ENCODE measurements around the gene TSNAX. TPM values are rescaled to one million over a fixed set of nuclear protein-coding genes. Genes with fewer than 3 reads are reported as not detected.

Gene TSNAX
- total RNA-seq, 1 experiment from 2014 or later, result 38.0 TPM

DNA sequence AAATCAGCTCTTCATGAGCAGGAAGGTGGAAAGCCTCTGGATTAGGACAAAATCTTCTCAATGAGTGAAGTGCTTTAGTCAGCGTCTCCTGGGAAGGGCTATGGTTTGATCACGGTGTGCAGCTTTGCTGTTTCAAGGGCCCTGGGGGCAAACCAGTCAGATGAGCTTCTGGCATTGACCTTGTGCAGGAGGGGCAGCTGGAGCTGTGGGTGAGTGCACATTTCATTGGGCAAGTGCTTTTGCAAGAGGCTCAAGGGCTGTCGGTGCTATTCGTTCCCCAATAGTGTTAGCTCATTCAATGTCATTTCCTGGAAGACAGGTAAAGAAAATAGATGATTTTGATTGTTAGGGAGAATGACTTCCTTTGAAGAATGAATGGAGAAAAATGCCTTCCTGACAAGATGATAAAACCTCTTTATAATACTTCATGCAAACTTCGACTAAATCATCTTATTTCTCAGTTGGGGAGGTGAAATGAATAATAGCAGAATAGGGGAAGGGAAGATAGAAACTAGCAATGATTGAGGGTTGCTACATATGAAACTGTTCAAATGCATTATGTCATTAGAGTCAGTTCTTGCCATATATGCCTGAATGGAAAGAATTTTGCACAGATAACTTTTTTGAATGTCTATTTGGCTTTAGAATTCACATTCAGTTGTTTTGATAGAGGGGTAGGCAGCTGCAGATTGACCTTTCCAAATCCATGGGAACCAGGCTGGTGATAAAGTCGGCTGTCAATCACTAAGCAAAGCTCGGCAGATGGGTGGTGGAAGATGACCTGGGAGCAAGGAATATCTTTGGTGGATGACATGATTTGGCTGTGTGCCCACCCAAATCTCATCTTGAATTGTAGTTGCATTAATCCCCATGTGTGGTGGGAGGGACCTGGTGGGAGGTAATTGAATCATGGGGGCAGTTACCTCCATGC is 85.2 kb downstream of the TSNAX start (continued):
- no peak for TF ChIP-seq ARID4B (CRISPR knock-in tag; IDR thresholded peaks at IDR 0.05; ENCODE audit: borderline replicate concordance)

Other genes starting within 250 kb of the TSNAX start
- 9.1 to 11.3 TPM (median 10.2 TPM) in 3 replicates for gene EXOC8, start 190.8 kb upstream of the TSNAX start, total RNA-seq (2021)
- 12.6 to 14.6 TPM (median 12.7 TPM) in 3 replicates for gene SPRTN, start 190.4 kb upstream of the TSNAX start, total RNA-seq (2021)
- gene EGLN1, start 106.4 kb upstream of the TSNAX start, total RNA-seq (2021), result 13.7 to 17.7 TPM (median 15.3 TPM) in 3 replicates
- 5.2 to 6.6 TPM (median 5.5 TPM) in 3 replicates for gene DISC1, start 98.1 kb downstream of the TSNAX start, total RNA-seq (2021)

Data from WTC11 (cell line).